Body of pancreas (tissue), 4 donors: ENCODE data around the gene NRL. TPM values are rescaled to one million over a fixed set of nuclear protein-coding genes. Genes with fewer than 3 reads are reported as not detected.

ENCODE experiments used
- ATAC-seq: fragments of 150-250 bp; one replicate; pipeline ENCODE4 v1.9.1; 2016
- DNase-seq, 4 donors: peaks; one replicate each; pipeline ENCODE4 v3.0.0-alpha.2; 2019
- H3K27ac ChIP-seq, 4 donors: fragments of 200-600 bp; sonication (generic); 1 replicate in 3 of 4; 2 replicates in 1 of 4; pipeline versions ENCODE4 v1.5.1 to v1.6.1; 2016 to 2019; ENCODE audit warnings: mild to moderate bottlenecking in 1 of 4, mixed read lengths in 1 of 4, moderate library complexity in 1 of 4
- H3K27me3 ChIP-seq, 2 donors: fragments of 200-600 bp; sonication (generic); one replicate each; pipeline ENCODE4 v1.6.0; 2016; ENCODE audit warnings: mild to moderate bottlenecking in 1 of 2
- H3K36me3 ChIP-seq, 2 donors: fragments of 200-600 bp; sonication (generic); replicated peaks in 1 of 2; 2 replicates each; pipeline ENCODE4 v1.5.1; 2016; ENCODE audit warnings: low read depth in 2 of 2; ENCODE audit not compliant: insufficient read depth in 1 of 2
- H3K4me1 ChIP-seq: fragments of 200-600 bp; sonication (generic); one replicate; pipeline ENCODE4 v1.6.0; 2016
- H3K4me3 ChIP-seq, 2 donors: fragments of 200-600 bp; sonication (generic); 1 replicate in 1 of 2; 2 replicates in 1 of 2; pipeline ENCODE4 v1.5.1; 2016 to 2019
- H3K9me3 ChIP-seq, 3 donors: fragments of 200-600 bp; sonication (generic); 1 replicate in 2 of 3; 2 replicates in 1 of 3; pipeline ENCODE4 v1.5.1; 2016
- POLR2A ChIP-seq, 3 donors: fragments of 450-650 bp; IDR thresholded peaks; one replicate each; pipeline ENCODE4 v1.6.1; 2016; ENCODE audit warnings: antibody characterized with exemption in 3 of 3, mild to moderate bottlenecking in 2 of 3
- WGBS, 2 donors: methylation state at CpG; one replicate each; pipeline ENCODE4 v1.1.5; 2017; 5-methylcytosine and 5-hydroxymethylcytosine counted together
- intact Hi-C: fragments of 100-400 bp; cut with DNase I; formaldehyde crosslinking; loops from one replicate; pipeline ENCODE4 v1.15.1; 2023
- total RNA-seq, 2 donors: library from RNA; depleted of rRNA; stranded (reverse); fragments of >200 nt; gene quantifications; one replicate each; pipeline ENCODE4 v1.1.0, GENCODE V29; 2016
- TF ChIP-seq, protein P1 (sequence below), 7 experiments: fragments of 450-650 bp in 4 of 7; fragments of 200-600 bp in 3 of 7; sonication (generic) in 3 of 7; IDR thresholded peaks; one replicate each; pipeline ENCODE4 v1.5.1; 2016 to 2019; ENCODE audit warnings: antibody characterized with exemption in 7 of 7

Gene NRL
- total RNA-seq, 2 donors from 2014 or later = 2.1 to 2.6 TPM

DNA sequence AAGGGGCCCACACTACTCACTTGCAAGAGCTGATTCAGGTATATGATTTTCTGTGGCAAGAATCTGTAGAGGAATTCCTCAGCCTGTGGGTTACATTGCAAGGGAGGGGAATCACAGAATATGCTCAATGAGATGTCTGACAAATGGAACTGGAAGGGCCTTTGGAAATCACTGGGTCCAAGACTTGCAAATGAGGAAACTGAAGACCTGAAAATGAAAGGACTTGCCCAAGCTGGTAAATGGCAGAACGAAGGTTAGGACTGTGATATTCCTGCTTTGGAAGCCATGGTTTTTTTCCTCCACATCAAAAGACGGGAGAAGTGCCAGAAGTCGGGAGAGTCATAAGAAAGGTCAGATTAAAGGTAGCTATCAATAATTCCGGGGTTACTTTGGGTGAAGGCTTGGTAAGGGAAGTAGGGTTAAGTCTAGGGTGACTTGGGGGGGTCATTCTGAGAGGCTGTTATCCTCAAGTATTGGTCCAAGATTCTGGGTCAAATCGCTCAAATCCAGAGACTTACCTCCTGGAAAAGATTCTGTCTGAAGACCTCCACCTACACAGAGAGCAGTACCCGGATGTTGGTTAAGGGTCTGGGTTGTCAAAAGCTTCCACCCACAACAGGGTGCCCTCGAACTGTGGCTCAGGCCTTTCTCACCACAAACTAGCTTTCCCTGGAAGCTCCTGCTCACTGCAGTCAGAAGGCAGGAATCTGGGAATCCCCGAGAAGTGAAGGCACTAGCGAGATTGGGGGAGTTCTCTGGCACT, 31.1 kb upstream of the NRL start:
- Histone ChIP-seq H3K27me3 (no peaks in the 10 kb centered on the region), H3K36me3 (peaks cover 0 to 8% of the 10 kb centered on the region in 2 donors), H3K4me3 (peak overlapping the region; percentile 87 to 96), H3K9me3 (no peaks in the 10 kb centered on the region), H3K4me1 (peaks cover 45% of the 10 kb centered on the region), H3K27ac (peak overlapping the region; percentile 78 to 93 (median 84))
- no peak for TF ChIP-seq POLR2A (IDR thresholded peaks at IDR 0.05)
- TF ChIP-seq, protein P1, sequence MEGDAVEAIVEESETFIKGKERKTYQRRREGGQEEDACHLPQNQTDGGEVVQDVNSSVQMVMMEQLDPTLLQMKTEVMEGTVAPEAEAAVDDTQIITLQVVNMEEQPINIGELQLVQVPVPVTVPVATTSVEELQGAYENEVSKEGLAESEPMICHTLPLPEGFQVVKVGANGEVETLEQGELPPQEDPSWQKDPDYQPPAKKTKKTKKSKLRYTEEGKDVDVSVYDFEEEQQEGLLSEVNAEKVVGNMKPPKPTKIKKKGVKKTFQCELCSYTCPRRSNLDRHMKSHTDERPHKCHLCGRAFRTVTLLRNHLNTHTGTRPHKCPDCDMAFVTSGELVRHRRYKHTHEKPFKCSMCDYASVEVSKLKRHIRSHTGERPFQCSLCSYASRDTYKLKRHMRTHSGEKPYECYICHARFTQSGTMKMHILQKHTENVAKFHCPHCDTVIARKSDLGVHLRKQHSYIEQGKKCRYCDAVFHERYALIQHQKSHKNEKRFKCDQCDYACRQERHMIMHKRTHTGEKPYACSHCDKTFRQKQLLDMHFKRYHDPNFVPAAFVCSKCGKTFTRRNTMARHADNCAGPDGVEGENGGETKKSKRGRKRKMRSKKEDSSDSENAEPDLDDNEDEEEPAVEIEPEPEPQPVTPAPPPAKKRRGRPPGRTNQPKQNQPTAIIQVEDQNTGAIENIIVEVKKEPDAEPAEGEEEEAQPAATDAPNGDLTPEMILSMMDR (IDR thresholded peaks at IDR 0.05) = no peak
- DNase-seq (no peak), ATAC-seq (no peak)
- 1 to 2% methylated on average over 8 to 9 of the region's 9 CpGs for WGBS, 2 donors
- intact Hi-C loops = no loop called here

DNA sequence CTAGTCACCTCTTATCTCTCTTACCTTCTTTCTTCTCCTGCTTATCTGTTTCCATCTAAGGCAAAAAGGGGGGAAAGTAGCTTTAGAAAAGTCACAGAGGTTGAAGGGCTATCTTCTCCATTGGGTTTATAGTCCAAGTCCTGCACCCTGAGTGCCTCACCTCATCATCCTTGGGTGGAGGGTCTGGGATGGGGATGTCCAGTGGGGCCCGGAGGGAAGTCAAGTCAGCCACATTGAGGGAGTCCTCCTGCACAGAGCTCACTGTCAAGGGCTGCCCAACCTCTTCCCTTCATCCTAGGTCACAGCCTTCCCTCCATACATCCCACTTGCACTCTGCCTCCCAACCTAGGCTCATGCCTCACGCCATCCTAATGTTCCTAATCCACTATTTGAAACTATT, 30.5 kb upstream of the NRL start:
- DNase-seq (no peak), ATAC-seq (no peak)
- TF ChIP-seq, protein P1 (IDR thresholded peaks at IDR 0.05) = no peak
- no peak for TF ChIP-seq POLR2A (IDR thresholded peaks at IDR 0.05)
- Histone ChIP-seq H3K36me3 (peaks cover 0 to 6% of the 10 kb centered on the region in 2 donors), H3K9me3 (no peaks in the 10 kb centered on the region), H3K4me1 (peaks cover 45% of the 10 kb centered on the region), H3K27ac (peak overlapping the region in 3 of 4 donors; percentile 78 to 87 (median 82)), H3K27me3 (no peaks in the 10 kb centered on the region), H3K4me3 (no peak overlapping the region)
- 83 to 89% methylated on average over 2 of the region's 2 CpGs for WGBS, 2 donors
- intact Hi-C loops = no loop called here

DNA sequence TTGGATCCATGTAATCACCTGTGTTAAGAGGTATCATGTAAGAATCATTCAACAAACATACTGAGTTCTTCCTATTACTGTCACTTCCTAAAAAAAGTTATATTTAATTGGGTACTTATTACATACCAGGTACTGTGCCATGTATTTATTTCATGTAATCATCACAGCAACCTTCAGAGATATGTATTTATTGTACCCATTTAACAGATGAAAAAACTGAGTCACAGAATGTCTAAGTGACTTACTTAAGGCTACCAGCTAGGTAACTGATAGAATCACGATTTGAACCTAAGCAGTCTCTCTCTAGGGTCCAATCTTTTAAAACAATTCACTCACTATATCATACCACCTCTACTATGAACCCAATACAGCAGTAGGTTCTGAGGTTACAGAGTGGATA, 29.7 kb upstream of the NRL start:
- no peaks in the 10 kb centered on the region for H3K9me3 ChIP-seq
- H3K36me3 ChIP-seq = no peaks in the 10 kb centered on the region
- TF ChIP-seq POLR2A (IDR thresholded peaks at IDR 0.05) = no peak
- TF ChIP-seq, protein P1 (IDR thresholded peaks at IDR 0.05) = no peak
- H3K27me3 ChIP-seq = no peaks in the 10 kb centered on the region
- ATAC-seq (no peak), DNase-seq (no peak)
- H3K4me1 ChIP-seq = peaks cover 49% of the 10 kb centered on the region
- intact Hi-C loops = no loop called here
- H3K27ac ChIP-seq = no peak overlapping the region
- WGBS, 2 donors = 81 to 88% methylated on average over 1 of the region's 1 CpG
- no peak overlapping the region for H3K4me3 ChIP-seq

DNA sequence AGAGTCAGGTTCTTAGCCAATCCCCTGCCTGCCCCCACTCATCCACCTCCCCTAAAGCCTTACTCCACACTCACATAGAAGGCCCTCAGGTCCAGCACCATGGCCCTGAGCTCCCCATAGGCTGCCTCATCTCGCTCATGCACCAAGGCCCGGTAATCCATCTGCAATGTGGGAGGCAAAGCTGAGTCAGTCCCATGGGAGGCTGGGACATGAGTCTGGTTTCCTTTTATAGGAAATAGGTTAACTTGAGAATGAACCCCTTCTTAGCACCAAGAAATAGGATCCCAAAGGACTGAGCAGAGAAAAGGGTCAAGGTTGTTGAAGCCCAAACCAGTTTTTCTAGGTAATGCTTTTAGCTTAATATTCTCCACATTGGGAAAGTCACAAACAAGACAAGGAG, 28.8 kb upstream of the NRL start:
- Histone ChIP-seq H3K27ac (no peak overlapping the region), H3K4me1 (peaks cover 48% of the 10 kb centered on the region), H3K4me3 (no peak overlapping the region), H3K9me3 (no peaks in the 10 kb centered on the region), H3K27me3 (no peaks in the 10 kb centered on the region), H3K36me3 (peaks cover 0 to 3% of the 10 kb centered on the region in 2 donors)
- TF ChIP-seq POLR2A (IDR thresholded peaks at IDR 0.05) = no peak
- TF ChIP-seq, protein P1 (IDR thresholded peaks at IDR 0.05) = no peak
- DNase-seq (no peak), ATAC-seq (no peak)
- WGBS, 2 donors = 86 to 90% methylated on average over 2 of the region's 2 CpGs
- intact Hi-C loops = no loop called here
